Activated naive CD8-positive, alpha-beta T cell treated with anti-CD3 and anti-CD28 coated beads, Interleukin-2, amount 10 ng/mL, durations not matched to agents 7 days and 5 days (primary cell): ENCODE data around the gene BRWD1. TPM values are rescaled to one million over a fixed set of nuclear protein-coding genes. Genes with fewer than 3 reads are reported as not detected.

ENCODE experiments used
- ATAC-seq: fragments of 150-1000 bp; cut with Tn5 transposase; one replicate; pipeline ENCODE4 v1.10.0; 2021; ENCODE audit warnings: low read depth, moderate library complexity
- POLR2A ChIA-PET: fragments of 350-600 bp; sonication (Branson Sonifier 250); formaldehyde crosslinking; loops from one replicate; lab custom pipeline; 2021; ENCODE audit warnings: antibody characterized with exemption; lab: Charles Lee
- DNase-seq: peaks from one replicate; pipeline ENCODE4 v3.0.0; 2021
- H3K27ac Mint-ChIP-seq: one replicate; pipeline ENCODE4 v1.8.0; 2022; ENCODE audit warnings: mild to moderate bottlenecking, mixed read lengths
- H3K27me3 Mint-ChIP-seq: one replicate; pipeline ENCODE4 v1.8.0; 2022; ENCODE audit warnings: mild to moderate bottlenecking, moderate library complexity, mixed read lengths
- H3K36me3 Mint-ChIP-seq: one replicate; pipeline ENCODE4 v1.8.0; 2021; ENCODE audit warnings: mild to moderate bottlenecking, mixed read lengths
- H3K4me1 Mint-ChIP-seq: one replicate; pipeline ENCODE4 v1.8.0; 2021; ENCODE audit warnings: mixed read lengths
- H3K4me3 Mint-ChIP-seq: one replicate; pipeline ENCODE4 v1.8.0; 2022; ENCODE audit warnings: mild to moderate bottlenecking, moderate library complexity, mixed read lengths
- H3K9me3 Mint-ChIP-seq: one replicate; pipeline ENCODE4 v1.8.0; 2021; ENCODE audit warnings: mixed read lengths
- total RNA-seq, 2 experiments: library from RNA; stranded (reverse); gene quantifications; one replicate each; pipeline ENCODE4 v1.2.3, GENCODE V29; 2021

The BRWD1 gene
- total RNA-seq, 2 experiments from 2014 or later = 53.5 to 62.9 TPM

GRCh38 chr21:39345440-39345839 lies 32.0 kb upstream of the BRWD1 start:
- POLR2A ChIA-PET = interaction anchor here (6.6 kb wide), 1 partner anchor 32 kb away, joined by 78 read pairs; the partner anchor contains the start of gene BRWD1
- no peak for ATAC-seq
- no peaks in the 10 kb centered on the region for H3K27me3 Mint-ChIP-seq
- peak overlapping the region; percentile 76 for H3K4me3 Mint-ChIP-seq
- H3K27ac Mint-ChIP-seq = peak overlapping the region; percentile 44
- peaks cover 42% of the 10 kb centered on the region for H3K36me3 Mint-ChIP-seq
- peaks cover 37% of the 10 kb centered on the region for H3K4me1 Mint-ChIP-seq
- H3K9me3 Mint-ChIP-seq = no peaks in the 10 kb centered on the region
- DNase-seq = no peak

DNA sequence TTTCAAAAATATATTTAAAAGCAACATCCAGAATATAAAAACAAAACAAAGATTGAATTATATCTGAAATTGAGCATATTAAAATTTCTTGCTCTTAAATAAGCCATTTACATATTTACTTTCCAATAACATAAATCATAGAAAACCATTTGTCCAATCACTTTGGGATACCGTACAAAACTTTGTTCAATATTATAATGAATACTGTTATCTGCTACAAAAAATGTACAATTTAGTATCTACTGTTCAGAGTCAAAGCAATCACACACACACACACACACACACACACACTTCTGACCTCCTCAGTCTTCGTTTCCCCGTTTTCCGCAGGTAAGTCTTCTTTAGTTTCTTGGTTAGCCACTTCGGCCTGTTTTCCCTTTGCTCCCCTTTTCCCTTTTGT lies 31.4 kb upstream of the BRWD1 start:
- Mint-ChIP-seq H3K4me3 (peak overlapping the region; percentile 76), H3K36me3 (peaks cover 42% of the 10 kb centered on the region), H3K27me3 (no peaks in the 10 kb centered on the region), H3K9me3 (no peaks in the 10 kb centered on the region), H3K27ac (no peak overlapping the region), H3K4me1 (peaks cover 32% of the 10 kb centered on the region)
- DNase-seq (no peak), ATAC-seq (no peak)
- POLR2A ChIA-PET = interaction anchor here (0.7 to 6.6 kb wide), 3 partner anchors 31 to 109 kb away, joined by 3 to 78 read pairs (median 6); partner anchors contain the start of gene BRWD1

DNA sequence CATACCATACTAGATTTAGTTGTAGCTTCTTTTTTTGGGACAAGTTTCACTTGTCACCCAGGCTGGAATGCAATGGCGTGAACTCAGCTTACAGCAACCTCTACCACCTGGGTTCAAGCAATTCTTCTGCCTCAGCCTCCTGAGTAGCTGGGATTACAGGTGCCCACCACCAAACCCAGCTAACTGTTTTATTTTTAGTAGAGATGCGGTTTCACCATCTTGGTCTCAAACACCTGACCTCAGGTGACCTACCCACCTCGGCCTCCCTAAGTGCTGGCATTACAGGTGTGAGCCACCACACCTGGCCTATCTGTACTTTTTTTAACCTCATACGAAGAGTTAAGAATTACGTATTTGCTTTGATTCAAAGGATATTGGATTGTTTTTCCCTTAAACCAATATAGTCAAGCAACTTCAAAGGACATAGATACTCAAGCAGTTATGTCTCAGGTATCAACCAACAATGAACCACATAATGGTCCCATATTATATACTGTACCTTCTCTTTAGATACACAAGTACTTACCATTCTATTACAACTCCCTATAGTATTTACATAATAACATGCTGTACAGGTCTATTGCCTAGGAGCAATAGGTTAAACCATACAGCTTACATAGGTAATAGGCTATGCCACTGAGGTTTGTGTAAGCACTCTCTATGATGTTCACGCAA lies 28.0 kb upstream of the BRWD1 start:
- peaks cover 23% of the 10 kb centered on the region for H3K4me1 Mint-ChIP-seq
- ATAC-seq = no peak
- H3K27ac Mint-ChIP-seq = no peak overlapping the region
- H3K27me3 Mint-ChIP-seq = no peaks in the 10 kb centered on the region
- no peaks in the 10 kb centered on the region for H3K9me3 Mint-ChIP-seq
- no peak overlapping the region for H3K4me3 Mint-ChIP-seq
- H3K36me3 Mint-ChIP-seq = peaks cover 33% of the 10 kb centered on the region
- POLR2A ChIA-PET = no interaction called here
- no peak for DNase-seq

DNA sequence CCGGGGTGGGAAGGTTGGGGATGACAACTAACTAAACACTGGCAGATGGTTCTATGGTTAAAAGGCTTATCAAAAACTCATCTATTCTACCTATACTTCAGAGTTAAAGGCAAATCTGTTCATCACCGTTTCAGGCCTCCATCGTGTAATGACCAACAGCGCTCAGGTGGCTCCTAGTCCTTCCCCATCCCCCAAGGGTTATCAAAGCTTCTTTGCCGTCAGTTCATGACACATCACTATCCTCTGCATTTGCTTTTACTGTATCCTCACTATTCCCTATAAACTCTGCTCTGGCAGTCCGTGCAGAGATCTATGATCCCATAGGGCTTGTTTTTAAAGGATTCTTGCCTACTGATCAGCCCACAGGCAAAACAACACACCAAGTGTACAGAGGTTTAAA lies 27.3 kb upstream of the BRWD1 start:
- no peak overlapping the region for H3K27ac Mint-ChIP-seq
- POLR2A ChIA-PET = no interaction called here
- no peak for ATAC-seq
- peaks cover 16% of the 10 kb centered on the region for H3K4me1 Mint-ChIP-seq
- no peak for DNase-seq
- peaks cover 2% of the 10 kb centered on the region for H3K27me3 Mint-ChIP-seq
- H3K4me3 Mint-ChIP-seq = no peak overlapping the region
- H3K36me3 Mint-ChIP-seq = peaks cover 28% of the 10 kb centered on the region
- no peaks in the 10 kb centered on the region for H3K9me3 Mint-ChIP-seq

DNA sequence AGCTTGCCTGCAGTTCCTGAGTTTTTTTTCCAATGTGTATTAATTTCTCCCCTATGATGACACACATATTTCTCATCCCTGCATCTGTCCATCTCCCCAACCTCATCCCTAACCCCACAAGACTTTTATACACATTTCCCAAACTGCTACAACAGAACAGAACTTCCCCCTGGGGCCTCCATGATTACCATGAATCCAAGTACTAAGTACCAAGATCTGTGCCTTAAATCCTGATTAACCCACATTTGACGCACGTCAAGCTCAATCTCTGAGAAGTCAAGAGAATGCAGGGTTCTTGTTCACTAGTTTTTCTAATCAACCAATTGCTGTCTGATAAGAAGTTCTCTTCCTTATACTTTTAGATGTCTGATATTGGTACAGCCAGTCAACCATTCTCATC lies 25.8 kb upstream of the BRWD1 start:
- H3K9me3 Mint-ChIP-seq = no peaks in the 10 kb centered on the region
- H3K27me3 Mint-ChIP-seq = peaks cover 3% of the 10 kb centered on the region
- ATAC-seq = no peak
- POLR2A ChIA-PET = interaction anchor here (0.6 kb wide), 1 partner anchor 15 kb away, joined by 3 read pairs; no protein-coding TSS in a partner anchor
- H3K4me1 Mint-ChIP-seq = peaks cover 6% of the 10 kb centered on the region
- H3K36me3 Mint-ChIP-seq = peaks cover 18% of the 10 kb centered on the region
- H3K27ac Mint-ChIP-seq = no peak overlapping the region
- H3K4me3 Mint-ChIP-seq = no peak overlapping the region
- no peak for DNase-seq

GRCh38 chr21:39336457-39337008 lies 23.1 kb upstream of the BRWD1 start:
- DNase-seq (no peak), ATAC-seq (no peak)
- H3K4me3 Mint-ChIP-seq = no peak overlapping the region
- peaks cover 10% of the 10 kb centered on the region for H3K27me3 Mint-ChIP-seq
- POLR2A ChIA-PET = interaction anchor here (0.6 kb wide), 1 partner anchor 66 kb away, joined by 3 read pairs; no protein-coding TSS in a partner anchor
- H3K36me3 Mint-ChIP-seq = peaks cover 4% of the 10 kb centered on the region
- H3K9me3 Mint-ChIP-seq = no peaks in the 10 kb centered on the region
- H3K27ac Mint-ChIP-seq = no peak overlapping the region
- H3K4me1 Mint-ChIP-seq = peaks cover 2% of the 10 kb centered on the region

DNA sequence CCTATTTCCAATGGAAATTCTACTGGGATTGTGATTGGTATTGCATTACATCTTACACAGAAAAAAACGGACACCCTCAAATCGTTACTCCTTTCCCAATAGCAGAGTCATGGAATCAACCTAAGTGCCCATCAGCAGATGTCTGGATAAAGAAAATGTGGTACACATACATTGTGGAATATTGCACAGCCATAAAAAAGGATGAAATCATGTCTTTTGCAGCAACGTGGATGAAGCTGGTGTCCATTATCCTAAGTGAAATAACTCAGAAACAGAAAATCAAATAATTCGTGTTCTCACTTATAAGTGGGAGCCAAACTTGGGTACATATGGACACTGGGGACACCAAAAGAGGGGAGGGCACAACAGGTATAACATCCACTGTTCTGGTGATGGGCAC lies 21.2 kb upstream of the BRWD1 start:
- ATAC-seq = no peak
- Mint-ChIP-seq H3K27me3 (peaks cover 13% of the 10 kb centered on the region), H3K36me3 (no peaks in the 10 kb centered on the region), H3K4me3 (no peak overlapping the region), H3K4me1 (peaks cover 2% of the 10 kb centered on the region), H3K27ac (no peak overlapping the region), H3K9me3 (no peaks in the 10 kb centered on the region)
- POLR2A ChIA-PET = no interaction called here
- DNase-seq = no peak

GRCh38 chr21:39332175-39332574 lies 18.7 kb upstream of the BRWD1 start:
- POLR2A ChIA-PET = no interaction called here
- Mint-ChIP-seq H3K36me3 (no peaks in the 10 kb centered on the region), H3K4me3 (no peak overlapping the region), H3K27ac (no peak overlapping the region), H3K9me3 (no peaks in the 10 kb centered on the region), H3K27me3 (peaks cover 23% of the 10 kb centered on the region), H3K4me1 (peaks cover 2% of the 10 kb centered on the region)
- DNase-seq (no peak), ATAC-seq (no peak)

- POLR2A ChIA-PET = interaction anchor here (0.9 kb wide), 1 partner anchor 17 kb away, joined by 3 read pairs; the partner anchor contains the start of gene BRWD1
- peaks cover 24% of the 10 kb centered on the region for H3K27me3 Mint-ChIP-seq
- no peak for ATAC-seq
These were observed 16.6 kb upstream of the BRWD1 start for GRCh38 chr21:39330001-39330400.

GRCh38 chr21:39327727-39328126 lies 14.3 kb upstream of the BRWD1 start:
- no peak overlapping the region for H3K27ac Mint-ChIP-seq
- peaks cover 31% of the 10 kb centered on the region for H3K27me3 Mint-ChIP-seq
- no peaks in the 10 kb centered on the region for H3K36me3 Mint-ChIP-seq
- POLR2A ChIA-PET = no interaction called here
- DNase-seq (no peak), ATAC-seq (no peak)
- H3K4me1 Mint-ChIP-seq = no peaks in the 10 kb centered on the region
- no peak overlapping the region for H3K4me3 Mint-ChIP-seq
- no peaks in the 10 kb centered on the region for H3K9me3 Mint-ChIP-seq

More at GRCh38 chr21:39330001-39330400, 16.6 kb upstream of the BRWD1 start:
- Mint-ChIP-seq H3K36me3 (no peaks in the 10 kb centered on the region), H3K27ac (no peak overlapping the region), H3K4me3 (no peak overlapping the region), H3K4me1 (no peaks in the 10 kb centered on the region), H3K9me3 (no peaks in the 10 kb centered on the region)
- no peak for DNase-seq

- POLR2A ChIA-PET = interaction anchor here (1.5 kb wide), 1 partner anchor 13 kb away, joined by 4 read pairs; no protein-coding TSS in a partner anchor
- no peaks in the 10 kb centered on the region for H3K9me3 Mint-ChIP-seq
- ATAC-seq (no peak), DNase-seq (no peak)
- no peak overlapping the region for H3K4me3 Mint-ChIP-seq
- no peak overlapping the region for H3K27ac Mint-ChIP-seq
- H3K36me3 Mint-ChIP-seq = no peaks in the 10 kb centered on the region
- no peaks in the 10 kb centered on the region for H3K4me1 Mint-ChIP-seq
- peaks cover 26% of the 10 kb centered on the region for H3K27me3 Mint-ChIP-seq
These were observed 13.3 kb upstream of the BRWD1 start for GRCh38 chr21:39326607-39327307.

DNA sequence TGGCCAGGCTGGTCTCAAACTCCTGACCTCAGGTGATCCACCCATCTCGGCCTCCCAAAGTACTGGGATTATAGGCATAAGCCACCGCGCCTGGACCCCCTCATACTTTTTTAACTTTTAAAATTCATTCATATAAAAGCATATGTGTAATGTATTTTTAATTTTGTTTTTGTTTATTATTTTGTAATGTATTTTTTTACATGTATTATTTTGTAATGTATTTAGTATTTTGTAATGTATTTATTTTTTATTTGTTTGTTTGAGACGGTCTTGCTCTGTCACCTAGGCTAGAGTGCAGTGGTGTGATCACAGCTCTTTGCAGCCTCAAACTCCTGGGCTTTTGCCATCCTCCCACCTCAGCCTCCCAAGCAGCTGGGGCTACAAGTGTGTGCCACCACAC lies 12.0 kb upstream of the BRWD1 start:
- Mint-ChIP-seq H3K4me3 (no peak overlapping the region), H3K27ac (no peak overlapping the region), H3K9me3 (no peaks in the 10 kb centered on the region), H3K27me3 (peaks cover 25% of the 10 kb centered on the region), H3K36me3 (no peaks in the 10 kb centered on the region), H3K4me1 (peaks cover 4% of the 10 kb centered on the region)
- DNase-seq = no peak
- ATAC-seq = no peak
- POLR2A ChIA-PET = interaction anchor here (1.5 kb wide), 1 partner anchor 11 kb away, joined by 4 read pairs; no protein-coding TSS in a partner anchor

DNA sequence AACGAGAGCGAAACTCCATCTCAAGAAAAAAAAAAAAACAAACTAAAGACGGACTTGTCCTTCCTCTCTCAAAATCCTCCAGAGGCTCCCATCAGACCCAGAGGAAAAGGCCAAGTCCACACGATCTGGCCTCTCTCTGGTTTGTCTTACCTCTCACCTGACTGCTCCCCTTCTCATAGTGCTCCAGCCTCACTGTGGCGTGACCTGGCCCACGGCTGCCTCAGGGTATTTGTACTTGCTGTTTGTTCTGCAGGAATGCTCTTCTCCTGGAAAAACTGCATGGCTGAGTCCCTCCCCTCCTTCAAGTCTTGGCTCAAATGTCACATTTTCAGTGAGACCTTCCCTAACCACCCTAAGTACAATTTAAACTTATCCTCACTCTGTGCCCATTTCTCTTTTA lies 8.0 kb upstream of the BRWD1 start:
- DNase-seq = no peak
- Mint-ChIP-seq H3K4me1 (peaks cover 4% of the 10 kb centered on the region), H3K36me3 (no peaks in the 10 kb centered on the region), H3K4me3 (no peak overlapping the region), H3K27me3 (peaks cover 13% of the 10 kb centered on the region), H3K27ac (no peak overlapping the region), H3K9me3 (no peaks in the 10 kb centered on the region)
- POLR2A ChIA-PET = no interaction called here
- ATAC-seq = no peak
